ENCODE data around the gene SCART1. TPM values are rescaled to one million over a fixed set of nuclear protein-coding genes. Genes with fewer than 3 reads are reported as not detected.
"Not testable (repeated sequence)": the region's sequence is repeated elsewhere in the genome, so short reads cannot be mapped to it uniquely, and the experiment has no call there.

Gene SCART1
- total RNA-seq, 1 experiment from 2014 or later: 0.50 TPM

DNA sequence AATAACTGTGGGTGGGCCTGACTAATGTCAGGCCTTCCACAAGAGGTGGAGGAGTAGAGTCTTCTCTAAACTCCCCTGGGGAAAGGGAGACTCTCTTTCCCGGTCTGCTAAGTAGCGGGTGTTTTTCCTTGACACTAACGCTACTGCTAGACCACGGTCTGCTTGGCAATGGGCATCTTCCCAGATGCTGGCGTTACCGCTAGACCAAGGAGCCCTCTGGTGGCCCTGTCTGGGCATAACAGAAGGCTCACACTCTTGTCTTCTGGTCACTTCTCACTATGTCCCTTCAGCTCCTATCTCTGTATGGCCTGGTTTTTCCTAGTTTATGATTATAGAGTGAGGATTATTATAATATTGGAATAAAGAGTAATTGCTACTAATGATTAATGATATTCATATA is 43.6 kb downstream of the SCART1 start:
- H3K23me2 ChIP-seq (ENCODE audit: insufficient read length, low read depth, low read length, poor library complexity, severe bottlenecking); H3K4me1 Mint-ChIP-seq; H3K27me3 ChIP-seq (ENCODE audit: insufficient read depth, low read length); H3K4ac ChIP-seq (ENCODE audit: low read depth, low read length); H4K91ac ChIP-seq (ENCODE audit: insufficient read length, low read depth, low read length); H4K5ac ChIP-seq (ENCODE audit: insufficient read length, low read depth, low read length); H3K4me1 ChIP-seq (ENCODE audit: insufficient read depth, low read length); H2BK20ac ChIP-seq (ENCODE audit: low read depth, low read length, poor library complexity, severe bottlenecking); H3K27ac Mint-ChIP-seq; H3K27ac ChIP-seq (ENCODE audit: insufficient read length, low read depth, low read length); H3K79me2 ChIP-seq (ENCODE audit: insufficient read depth, low read length); H2AFZ ChIP-seq (ENCODE audit: low read length); H3K4me3 Mint-ChIP-seq; H2BK5ac ChIP-seq (ENCODE audit: insufficient read length, low read length); H4K8ac ChIP-seq (replicated peaks; ENCODE audit: insufficient read length, low read depth, low read length); H2BK12ac ChIP-seq (ENCODE audit: insufficient read length, low read depth, low read length); H3K4me2 ChIP-seq (ENCODE audit: insufficient read depth, insufficient read length, low read length); H3K27me3 Mint-ChIP-seq (ENCODE audit: low read depth); H2AK5ac ChIP-seq (ENCODE audit: insufficient read length, low read length); H3K9ac ChIP-seq (ENCODE audit: extremely low read depth, insufficient read length, low read length); H3T11ph ChIP-seq (ENCODE audit: low read length); DNase-seq; H3K23ac ChIP-seq (ENCODE audit: insufficient read length, low read depth, low read length); H3K14ac ChIP-seq (ENCODE audit: insufficient read depth, low read length); H2BK120ac ChIP-seq (ENCODE audit: low read depth, low read length, poor library complexity, severe bottlenecking); H3K18ac ChIP-seq (ENCODE audit: insufficient read length, low read depth, low read length); H3K56ac ChIP-seq (ENCODE audit: insufficient read length, low read depth, low read length); H3K79me1 ChIP-seq (ENCODE audit: insufficient read depth, low read depth, low read length, poor library complexity, severe bottlenecking); H2BK15ac ChIP-seq (ENCODE audit: low read depth, low read length); H4K20me1 ChIP-seq (ENCODE audit: control insufficient read depth, insufficient read depth, insufficient read length): not testable (repeated sequence)
- H3K36me3 Mint-ChIP-seq (ENCODE audit: insufficient read depth in 1 of 3, low read depth in 3 of 3): peaks cover 0 to 33% (median 5%) of the 10 kb centered on the region in 3 experiments; a peak in 6 of 7 replicates
- TF ChIP-seq, protein P1, sequence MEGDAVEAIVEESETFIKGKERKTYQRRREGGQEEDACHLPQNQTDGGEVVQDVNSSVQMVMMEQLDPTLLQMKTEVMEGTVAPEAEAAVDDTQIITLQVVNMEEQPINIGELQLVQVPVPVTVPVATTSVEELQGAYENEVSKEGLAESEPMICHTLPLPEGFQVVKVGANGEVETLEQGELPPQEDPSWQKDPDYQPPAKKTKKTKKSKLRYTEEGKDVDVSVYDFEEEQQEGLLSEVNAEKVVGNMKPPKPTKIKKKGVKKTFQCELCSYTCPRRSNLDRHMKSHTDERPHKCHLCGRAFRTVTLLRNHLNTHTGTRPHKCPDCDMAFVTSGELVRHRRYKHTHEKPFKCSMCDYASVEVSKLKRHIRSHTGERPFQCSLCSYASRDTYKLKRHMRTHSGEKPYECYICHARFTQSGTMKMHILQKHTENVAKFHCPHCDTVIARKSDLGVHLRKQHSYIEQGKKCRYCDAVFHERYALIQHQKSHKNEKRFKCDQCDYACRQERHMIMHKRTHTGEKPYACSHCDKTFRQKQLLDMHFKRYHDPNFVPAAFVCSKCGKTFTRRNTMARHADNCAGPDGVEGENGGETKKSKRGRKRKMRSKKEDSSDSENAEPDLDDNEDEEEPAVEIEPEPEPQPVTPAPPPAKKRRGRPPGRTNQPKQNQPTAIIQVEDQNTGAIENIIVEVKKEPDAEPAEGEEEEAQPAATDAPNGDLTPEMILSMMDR (conservative IDR thresholded peaks at IDR 0.05): peak; percentile 52
- no CpG with 5 or more reads among the region's 6 CpGs for WGBS (ENCODE audit: extremely low coverage, insufficient read length, low lambda C conversion rate)
- H3K9me3 ChIP-seq (ENCODE audit: control insufficient read depth, low read depth, low read length): peaks cover 75% of the 10 kb centered on the region
- peaks cover 89% of the 10 kb centered on the region in 2 experiments for H3K9me3 Mint-ChIP-seq

- not testable (repeated sequence) for H3K79me1 ChIP-seq (ENCODE audit: insufficient read depth, low read depth, low read length, poor library complexity, severe bottlenecking); H2BK120ac ChIP-seq (ENCODE audit: low read depth, low read length, poor library complexity, severe bottlenecking); H3K27me3 ChIP-seq (ENCODE audit: insufficient read depth, low read length); H2AK5ac ChIP-seq (ENCODE audit: insufficient read length, low read length); H4K8ac ChIP-seq (replicated peaks; ENCODE audit: insufficient read length, low read depth, low read length); DNase-seq; H3K4me1 Mint-ChIP-seq; H3K9ac ChIP-seq (ENCODE audit: extremely low read depth, insufficient read length, low read length); H4K20me1 ChIP-seq (ENCODE audit: control insufficient read depth, insufficient read depth, insufficient read length); H4K5ac ChIP-seq (ENCODE audit: insufficient read length, low read depth, low read length); H3K56ac ChIP-seq (ENCODE audit: insufficient read length, low read depth, low read length); H2BK5ac ChIP-seq (ENCODE audit: insufficient read length, low read length); H2BK12ac ChIP-seq (ENCODE audit: insufficient read length, low read depth, low read length); H3K14ac ChIP-seq (ENCODE audit: insufficient read depth, low read length); H3K4me2 ChIP-seq (ENCODE audit: insufficient read depth, insufficient read length, low read length); H3K4ac ChIP-seq (ENCODE audit: low read depth, low read length); H3K79me2 ChIP-seq (ENCODE audit: insufficient read depth, low read length); H3K27ac Mint-ChIP-seq; H3K23ac ChIP-seq (ENCODE audit: insufficient read length, low read depth, low read length); H3T11ph ChIP-seq (ENCODE audit: low read length); H2BK15ac ChIP-seq (ENCODE audit: low read depth, low read length); H3K27me3 Mint-ChIP-seq (ENCODE audit: low read depth); H2BK20ac ChIP-seq (ENCODE audit: low read depth, low read length, poor library complexity, severe bottlenecking); H3K23me2 ChIP-seq (ENCODE audit: insufficient read length, low read depth, low read length, poor library complexity, severe bottlenecking); H3K18ac ChIP-seq (ENCODE audit: insufficient read length, low read depth, low read length); H4K91ac ChIP-seq (ENCODE audit: insufficient read length, low read depth, low read length); H3K27ac ChIP-seq (ENCODE audit: insufficient read length, low read depth, low read length); H2AFZ ChIP-seq (ENCODE audit: low read length); H3K4me3 Mint-ChIP-seq; H3K4me1 ChIP-seq (ENCODE audit: insufficient read depth, low read length)
- peaks cover 61% of the 10 kb centered on the region for H3K9me3 ChIP-seq (ENCODE audit: control insufficient read depth, low read depth, low read length)
- Mint-ChIP-seq H3K36me3 (ENCODE audit: insufficient read depth in 1 of 3, low read depth in 3 of 3) (peaks cover 0 to 31% (median 2%) of the 10 kb centered on the region in 3 experiments; a peak in 5 of 7 replicates), H3K9me3 (peaks cover 82% of the 10 kb centered on the region in 2 experiments)
- WGBS (ENCODE audit: extremely low coverage, insufficient read length, low lambda C conversion rate): no CpG with 5 or more reads among the region's 1 CpG
Observed at GRCh38 chr10:133499176-133499575, 45.4 kb downstream of the SCART1 start.

Measured in H9 (cell line).